Fibroblast of lung (primary cell): Measurements from ENCODE around the gene ZBTB7C.

Experiments
- EZH2 ChIP-seq: IDR thresholded peaks from 2 replicates; pipeline ENCODE4 v1.5.1; 2012; ENCODE audit warnings: low read length, control low read depth, mild to moderate bottlenecking; ENCODE audit errors: missing control alignments
- TF ChIP-seq, protein P1 (sequence below), 2 donors: IDR thresholded peaks in 1 of 2; conservative IDR thresholded peaks in 1 of 2; 1 replicate in 1 of 2; 2 replicates in 1 of 2; pipeline ENCODE4 v1.5.1; 2011 to 2012; ENCODE audit warnings: low read length in 2 of 2, control low read depth in 1 of 2, inconsistent platforms in 1 of 2, low read depth in 1 of 2, mild to moderate bottlenecking in 1 of 2

DNA sequence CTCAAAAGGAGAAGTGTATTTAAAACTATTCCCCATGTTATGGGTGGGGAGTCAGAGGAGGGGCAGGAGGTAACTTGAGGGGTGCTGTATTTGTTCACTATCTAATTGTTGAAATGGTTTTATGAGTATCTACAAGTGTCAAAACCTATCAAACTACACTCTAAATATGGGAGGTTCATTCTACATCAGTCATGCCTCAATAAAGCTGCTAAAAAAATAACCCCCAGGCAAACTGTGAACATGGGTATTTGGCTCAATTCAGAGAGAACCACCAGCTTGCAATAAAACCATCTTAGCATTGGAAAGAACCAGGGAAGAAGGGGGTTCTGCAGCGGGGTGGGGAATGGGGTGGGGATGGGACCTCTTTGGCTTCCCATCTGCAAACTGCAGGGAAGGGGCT, 302.7 kb downstream of the ZBTB7C start:
- TF ChIP-seq, protein P1, sequence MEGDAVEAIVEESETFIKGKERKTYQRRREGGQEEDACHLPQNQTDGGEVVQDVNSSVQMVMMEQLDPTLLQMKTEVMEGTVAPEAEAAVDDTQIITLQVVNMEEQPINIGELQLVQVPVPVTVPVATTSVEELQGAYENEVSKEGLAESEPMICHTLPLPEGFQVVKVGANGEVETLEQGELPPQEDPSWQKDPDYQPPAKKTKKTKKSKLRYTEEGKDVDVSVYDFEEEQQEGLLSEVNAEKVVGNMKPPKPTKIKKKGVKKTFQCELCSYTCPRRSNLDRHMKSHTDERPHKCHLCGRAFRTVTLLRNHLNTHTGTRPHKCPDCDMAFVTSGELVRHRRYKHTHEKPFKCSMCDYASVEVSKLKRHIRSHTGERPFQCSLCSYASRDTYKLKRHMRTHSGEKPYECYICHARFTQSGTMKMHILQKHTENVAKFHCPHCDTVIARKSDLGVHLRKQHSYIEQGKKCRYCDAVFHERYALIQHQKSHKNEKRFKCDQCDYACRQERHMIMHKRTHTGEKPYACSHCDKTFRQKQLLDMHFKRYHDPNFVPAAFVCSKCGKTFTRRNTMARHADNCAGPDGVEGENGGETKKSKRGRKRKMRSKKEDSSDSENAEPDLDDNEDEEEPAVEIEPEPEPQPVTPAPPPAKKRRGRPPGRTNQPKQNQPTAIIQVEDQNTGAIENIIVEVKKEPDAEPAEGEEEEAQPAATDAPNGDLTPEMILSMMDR (conservative IDR thresholded peaks at IDR 0.05 in 1 of 2, IDR thresholded peaks at IDR 0.05 in 1 of 2; ENCODE audit: low read depth in 1 of 2, low read length in 2 of 2) = no peak
- TF ChIP-seq EZH2 = no peak
